HFFc6 (cell line): ENCODE measurements around the gene IL4I1. TPM values are rescaled to one million over a fixed set of nuclear protein-coding genes. Genes with fewer than 3 reads are reported as not detected.
A peak's percentile ranks its signal among the peaks of the same experiment; 100 is the strongest.
"Not testable (repeated sequence)": the region's sequence is repeated elsewhere in the genome, so short reads cannot be mapped to it uniquely, and the experiment has no call there.

Experiments used
- DNase-seq: peaks from one replicate; pipeline ENCODE4 v3.0.0-alpha.2; 2018
- H3K27ac Mint-ChIP-seq: 2 replicates; pipeline ENCODE4 v1.8.0; 2020; ENCODE audit warnings: mild to moderate bottlenecking, mixed read lengths
- H3K27me3 Mint-ChIP-seq: 2 replicates; pipeline ENCODE4 v1.8.0; 2021; ENCODE audit warnings: mild to moderate bottlenecking, moderate library complexity, mixed read lengths; ENCODE audit not compliant: insufficient read depth
- H3K36me3 Mint-ChIP-seq: 2 replicates; pipeline ENCODE4 v1.8.0; 2021; ENCODE audit warnings: low read depth, mixed read lengths
- H3K4me1 Mint-ChIP-seq: 2 replicates; pipeline ENCODE4 v1.8.0; 2020; ENCODE audit warnings: low read depth, mixed read lengths
- H3K4me3 Mint-ChIP-seq: 2 replicates; pipeline ENCODE4 v1.8.0; 2020; ENCODE audit warnings: mild to moderate bottlenecking, moderate library complexity, mixed read lengths
- H3K9me3 Mint-ChIP-seq: 2 replicates; pipeline ENCODE4 v1.8.0; 2020; ENCODE audit warnings: mild to moderate bottlenecking, mixed read lengths
- CTCF ChIP-seq: fragments of 200-600 bp; sonication (generic); IDR thresholded peaks from 2 replicates; pipeline ENCODE4 v1.5.0; 2021; ENCODE audit warnings: antibody characterized with exemption, mild to moderate bottlenecking
- long read RNA-seq: library from polyadenylated mRNA; unstranded; transcript quantifications from one replicate; pipeline ENCODE4 v2.0.0, GENCODE V29; 2019
- total RNA-seq, 6 experiments: library from RNA; stranded (reverse); fragmentation: NEBNext Ultra II Directional; extraction: Animal tissue kit (Norgen Biotek cat#: 25700); gene quantifications; 2 replicates in 1 of 6; 3 replicates in 5 of 6; pipeline ENCODE4 v1.2.3, GENCODE V29; 2021

Gene IL4I1
- total RNA-seq = under 1 TPM in 5 of 6 experiments, not detected in 1; 0.24 to 0.48 (median 0.41) TPM
- long read RNA-seq = 0 reads

DNA sequence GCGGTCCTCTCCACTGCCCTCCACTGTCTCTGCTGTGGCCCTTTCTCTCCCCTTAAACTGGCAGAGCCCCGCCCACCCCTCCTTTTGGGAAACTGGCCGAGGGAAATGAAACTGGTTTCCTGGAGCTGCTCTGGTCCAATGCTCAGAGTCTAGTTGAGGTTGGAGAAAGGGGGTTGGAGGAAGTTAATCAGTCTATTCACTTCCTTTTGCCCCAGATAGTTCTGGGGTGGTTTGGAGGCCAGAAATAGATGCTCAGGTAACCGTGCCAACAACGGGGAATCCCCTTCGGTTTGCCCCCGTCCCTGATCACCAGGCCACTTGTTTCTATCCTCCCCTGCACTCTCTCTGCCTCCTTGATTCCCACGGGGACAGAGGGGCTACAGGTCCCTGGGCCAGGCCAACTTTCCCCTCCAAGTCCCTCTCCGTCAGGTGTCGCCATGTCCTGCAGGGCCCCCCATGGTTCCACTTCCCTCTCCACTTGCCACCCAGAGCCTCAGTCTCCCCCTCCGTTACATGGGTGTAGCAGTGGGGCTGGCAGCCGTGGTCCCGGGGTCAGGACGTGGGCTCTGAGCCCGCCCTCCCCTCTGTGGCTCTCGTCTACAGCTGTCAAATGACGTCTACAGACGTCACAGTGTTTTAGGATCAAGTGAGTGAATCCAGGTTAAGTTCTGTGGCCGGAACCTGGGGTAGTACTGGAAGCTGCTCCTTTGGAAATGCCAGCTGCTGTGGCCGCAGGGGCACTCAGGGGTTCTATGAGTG lies at the start of gene IL4I1:
Gene IL4I1 (minus strand): TSS at position 25 of the 759 bp plus-strand sequence. CDS start 727 bp downstream, outside the sequence.
- Mint-ChIP-seq H3K4me1 (peaks cover 20% of the 10 kb centered on the region), H3K27ac (peak within 1 kb of the TSS; percentile 74; the same call in 1 of the 2 replicates), H3K9me3 (no peaks in the 10 kb centered on the region), H3K36me3 (no peaks in the 10 kb centered on the region), H3K27me3 (peaks cover 4% of the 10 kb centered on the region), H3K4me3 (peak within 1 kb of the TSS; percentile 74)
- no peak for TF ChIP-seq CTCF
- no peak for DNase-seq

- Mint-ChIP-seq H3K36me3 (no peaks in the 10 kb centered on the region), H3K27ac (no peak overlapping the region), H3K4me1 (no peaks in the 10 kb centered on the region; the same call in 1 of the 2 replicates), H3K27me3 (peaks cover 25% of the 10 kb centered on the region), H3K9me3 (no peaks in the 10 kb centered on the region), H3K4me3 (no peak overlapping the region)
- TF ChIP-seq CTCF = no peak
- DNase-seq = no peak
Measured at GRCh38 chr19:49946415-49946814, 49.7 kb upstream of the IL4I1 start.

DNA sequence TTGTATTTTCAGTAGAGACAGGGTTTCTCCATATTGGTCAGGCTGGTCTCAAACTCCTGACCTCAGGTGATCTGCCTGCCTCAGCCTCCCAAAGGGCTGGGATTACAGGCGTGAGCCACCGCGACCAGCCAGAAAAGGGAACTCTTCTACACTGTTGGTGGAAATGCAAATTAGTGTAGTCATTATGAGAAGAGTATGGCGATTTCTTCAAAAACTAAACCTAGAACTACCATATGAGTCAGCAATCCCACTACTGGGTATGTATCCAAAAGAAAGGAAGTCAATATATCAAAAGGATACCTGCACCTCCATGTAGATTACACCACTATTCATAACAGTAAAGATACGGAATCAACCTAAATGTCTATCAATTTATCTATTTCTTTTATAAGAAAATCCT lies 47.9 kb upstream of the IL4I1 start:
- H3K27ac Mint-ChIP-seq, DNase-seq, H3K4me3 Mint-ChIP-seq, H3K4me1 Mint-ChIP-seq, H3K9me3 Mint-ChIP-seq, H3K36me3 Mint-ChIP-seq: not testable (repeated sequence)
- H3K27me3 Mint-ChIP-seq = peaks cover 17% of the 10 kb centered on the region

DNA sequence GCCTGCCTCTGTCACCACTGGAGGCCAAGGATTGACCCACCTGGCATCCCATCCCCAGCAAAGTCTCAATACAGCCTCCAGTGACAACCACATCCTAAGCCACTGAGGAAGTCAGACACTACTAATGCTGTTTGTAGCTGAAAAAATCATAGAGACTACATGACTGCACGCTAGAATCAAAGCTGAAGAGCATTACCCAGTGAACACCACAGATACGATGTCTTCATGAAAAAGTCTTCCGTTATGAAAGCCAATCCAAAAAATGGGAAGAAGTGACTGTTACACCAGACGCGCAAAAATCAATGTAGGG lies 43.8 kb upstream of the IL4I1 start:
- H3K4me1 Mint-ChIP-seq = no peaks in the 10 kb centered on the region; the same call in 1 of the 2 replicates
- no peak overlapping the region for H3K4me3 Mint-ChIP-seq
- no peak overlapping the region for H3K27ac Mint-ChIP-seq

GRCh38 chr19:49939721-49940481 lies 43.2 kb upstream of the IL4I1 start:
- H3K27me3 Mint-ChIP-seq = peaks cover 5% of the 10 kb centered on the region
- DNase-seq = no peak
- H3K9me3 Mint-ChIP-seq = no peaks in the 10 kb centered on the region
- H3K4me3 Mint-ChIP-seq = no peak overlapping the region
- peak; percentile 42 for TF ChIP-seq CTCF
- no peak overlapping the region for H3K27ac Mint-ChIP-seq
- H3K36me3 Mint-ChIP-seq = no peaks in the 10 kb centered on the region
- no peaks in the 10 kb centered on the region; the same call in 1 of the 2 replicates for H3K4me1 Mint-ChIP-seq

More for the DNA sequence above, 43.8 kb upstream of the IL4I1 start:
- TF ChIP-seq CTCF = no peak
- Mint-ChIP-seq H3K27me3 (peaks cover 5% of the 10 kb centered on the region), H3K9me3 (no peaks in the 10 kb centered on the region), H3K36me3 (no peaks in the 10 kb centered on the region)
- no peak for DNase-seq

DNA sequence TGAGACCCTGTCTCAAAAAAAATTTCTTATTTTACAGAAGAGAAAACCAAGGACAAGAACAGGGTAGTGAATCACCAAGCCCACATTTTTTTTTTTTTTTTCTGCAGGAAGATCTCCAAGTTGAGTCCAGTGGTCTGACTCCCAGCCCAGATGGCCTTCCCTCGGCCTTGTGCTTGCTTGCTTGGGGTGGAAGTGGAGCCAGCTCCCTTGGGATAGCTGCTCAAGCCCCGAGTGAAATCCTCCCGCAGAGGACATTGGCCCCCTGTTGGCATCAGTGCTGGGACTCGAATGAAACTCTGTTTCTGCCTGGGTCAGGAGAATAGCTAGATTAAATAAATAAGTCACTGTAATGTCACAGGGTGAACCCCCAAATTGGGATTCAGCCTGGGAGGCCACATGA lies 42.0 kb upstream of the IL4I1 start:
- Mint-ChIP-seq H3K27me3 (peaks cover 5% of the 10 kb centered on the region), H3K4me1 (no peaks in the 10 kb centered on the region; the same call in 1 of the 2 replicates), H3K27ac (no peak overlapping the region), H3K4me3 (no peak overlapping the region), H3K36me3 (peaks cover under 1% of the 10 kb centered on the region), H3K9me3 (no peaks in the 10 kb centered on the region)
- DNase-seq = no peak
- no peak for TF ChIP-seq CTCF
